K562 (cell line): Measurements from ENCODE around the gene AHR. TPM values are rescaled to one million over a fixed set of nuclear protein-coding genes. Genes with fewer than 3 reads are reported as not detected.

Source experiments
- ATAC-seq: fragments of 200-7000 bp; cut with Tn5 transposase; 3 replicates; pipeline ENCODE4 v1.9.1; 2020; ENCODE audit warnings: moderate library complexity
- BruUV-seq: library from RNA; stranded (reverse); fragments of 400-500 nt; replicated peaks from 2 replicates; lab custom pipeline; 2021; lab: Mats Ljungman, UMichigan
- CTCF ChIA-PET: fragments of 300-600 bp; formaldehyde crosslinking; extraction: SDS; loops from one replicate; lab custom pipeline; 2021; ENCODE audit warnings: low intra/inter-chr PET ratio; lab: Yijun Ruan, JAX
- POLR2A ChIA-PET: fragments of 300-600, 350-650 bp; sonication (Branson Sonifier 250); formaldehyde crosslinking; extraction: SDS; loops from one replicate; lab custom pipeline; 2021; ENCODE audit warnings: antibody characterized with exemption, inconsistent platforms; lab: Yijun Ruan, JAX
- DNase-seq, 4 experiments: peaks; one replicate each; pipeline versions ENCODE4 v3.0.0 to v3.0.0-alpha.2; 2011 to 2018; ENCODE audit warnings: low spot score in 3 of 4, mixed read lengths in 3 of 4; ENCODE audit errors: extremely low read depth in 1 of 4
- FAIRE-seq: peaks from 2 replicates; lab custom pipeline; 2011; peaks lifted over from hg19 to GRCh38; lab: Jason Lieb, UNC
- H2AFZ ChIP-seq: 2 replicates; pipeline ENCODE4 v1.6.0; 2011; ENCODE audit warnings: low read depth, low read length, control low read depth, inconsistent platforms
- H3K27ac ChIP-seq: fragments of 200-600 bp; 3 replicates; pipeline ENCODE4 v1.8.0; 2011; ENCODE audit warnings: low read depth, mild to moderate bottlenecking, control low read depth, inconsistent platforms, low read length, moderate library complexity, mixed read lengths; ENCODE audit errors: extremely low read depth
- H3K27me3 ChIP-seq, 2 experiments: fragments of 300-600 bp in 1 of 2; 2 replicates in 1 of 2; 3 replicates in 1 of 2; pipeline versions ENCODE4 v1.6.0 to v1.8.0; 2011; ENCODE audit warnings: inconsistent platforms in 2 of 2, low read length in 2 of 2, mild to moderate bottlenecking in 1 of 2, mixed read lengths in 1 of 2, moderate library complexity in 1 of 2; ENCODE audit not compliant: control insufficient read depth in 2 of 2, insufficient read depth in 2 of 2
- H3K36me3 ChIP-seq: fragments of 300-600 bp; 3 replicates; pipeline ENCODE4 v1.8.0; 2011; ENCODE audit warnings: mild to moderate bottlenecking, low read length, inconsistent platforms; ENCODE audit not compliant: control insufficient read depth, insufficient read depth
- H3K4me1 ChIP-seq, 2 experiments: fragments of 200-600 bp in 1 of 2; replicated peaks in 1 of 2; 2 replicates in 1 of 2; 3 replicates in 1 of 2; pipeline versions ENCODE4 v1.5.1 to v1.8.0; 2011; ENCODE audit warnings: inconsistent platforms in 2 of 2, low read length in 2 of 2, mild to moderate bottlenecking in 1 of 2, mixed read lengths in 1 of 2, moderate library complexity in 1 of 2; ENCODE audit not compliant: control insufficient read depth in 2 of 2, insufficient read depth in 2 of 2
- H3K4me2 ChIP-seq: 2 replicates; pipeline ENCODE4 v1.6.1; 2011; ENCODE audit warnings: low read length, control low read depth, inconsistent platforms, mixed read lengths; ENCODE audit not compliant: insufficient read depth
- H3K4me3 ChIP-seq: fragments of 200-600 bp; sonication (generic), shearing (Covaris generic); 2 replicates; pipeline ENCODE4 v1.5.1; 2016; ENCODE audit warnings: control low read depth, inconsistent platforms
- H3K79me2 ChIP-seq: fragments of 200-600 bp; 3 replicates; pipeline ENCODE4 v1.8.0; 2011; ENCODE audit warnings: low read length, inconsistent platforms; ENCODE audit not compliant: control insufficient read depth, insufficient read depth
- H3K9ac ChIP-seq, 2 experiments: 2 replicates each; pipeline versions ENCODE4 v1.6.0 to v1.6.1; 2011; ENCODE audit warnings: low read depth in 2 of 2, low read length in 2 of 2, control low read depth in 1 of 2, inconsistent platforms in 1 of 2, mild to moderate bottlenecking in 1 of 2, mixed read lengths in 1 of 2; ENCODE audit not compliant: insufficient read depth in 1 of 2
- H3K9me1 ChIP-seq: one replicate; pipeline ENCODE4 v1.6.0; 2011; ENCODE audit warnings: inconsistent platforms, mild to moderate bottlenecking, low read length, moderate library complexity; ENCODE audit not compliant: control insufficient read depth, insufficient read depth
- H3K9me3 ChIP-seq: replicated peaks from 2 replicates; pipeline ENCODE4 v1.5.1; 2011; ENCODE audit warnings: low read depth, low read length, inconsistent platforms; ENCODE audit not compliant: control insufficient read depth, insufficient read depth
- H4K20me1 ChIP-seq: replicated peaks from 2 replicates; pipeline ENCODE4 v1.6.1; 2011; ENCODE audit warnings: low read length, inconsistent platforms, mixed read lengths; ENCODE audit not compliant: control insufficient read depth, insufficient read depth
- NFXL1 ChIP-seq: fragments of 450-650 bp; formaldehyde crosslinking; IDR thresholded peaks from 2 replicates; pipeline ENCODE4 v1.4.0; 2021; ENCODE audit warnings: mild to moderate bottlenecking
- RBM25 ChIP-seq: fragments of 200-400 bp; formaldehyde crosslinking; IDR thresholded peaks from 2 replicates; pipeline ENCODE4 v1.6.1; 2018; ENCODE audit warnings: low read length, low read depth, moderate library complexity; ENCODE audit not compliant: severe bottlenecking
- SMARCB1 ChIP-seq: IDR thresholded peaks from 2 replicates; pipeline ENCODE4 v1.6.1; 2011; ENCODE audit warnings: improper control_type of control experiment, low read depth; ENCODE audit not compliant: insufficient read length
- YY1 ChIP-seq, 3 experiments: IDR thresholded peaks; 2 replicates each; pipeline ENCODE4 v1.6.1; 2011; ENCODE audit warnings: low read length in 2 of 3, mild to moderate bottlenecking in 2 of 3, moderate library complexity in 2 of 3, borderline replicate concordance in 1 of 3, control low read depth in 1 of 3, low read depth in 1 of 3; ENCODE audit not compliant: insufficient read depth in 3 of 3, insufficient replicate concordance in 2 of 3, control insufficient read depth in 1 of 3, insufficient read length in 1 of 3; ENCODE audit errors: extremely low read depth in 1 of 3
- ZNF707 ChIP-seq: fragments of 250-450 bp; sonication (Bioruptor Pico); conservative IDR thresholded peaks from 2 replicates; pipeline ENCODE4 v1.8.0; 2022; ENCODE audit warnings: inconsistent platforms, mild to moderate bottlenecking, moderate library complexity
- WGBS: fragments of 100-300 bp; shearing (Covaris generic); methylation state at CpG from one replicate; pipeline ENCODE4 v1.1.6; 2016; ENCODE audit warnings: low coverage, mixed read lengths; ENCODE audit not compliant: insufficient coverage; ENCODE audit errors: missing lambda C conversion rate; 5-methylcytosine and 5-hydroxymethylcytosine counted together
- in situ Hi-C: fragments of 300-500 bp; cut with MboI; formaldehyde crosslinking; loops from 4 replicates; pipeline ENCODE4 v1.15.0; 2018; ENCODE audit warnings: inconsistent platforms, mixed read lengths
- intact Hi-C: fragments of 100-400 bp; cut with micrococcal nuclease; formaldehyde crosslinking; loops from 2 replicates; pipeline ENCODE4 v1.14.2; 2022
- polyA plus RNA-seq, 8 experiments: library from polyadenylated mRNA; depleted of rRNA in 4 of 8; stranded (reverse) in 5 of 8; unstranded in 3 of 8; fragments of >200 nt; fragmentation: Nextera tagmentation in 2 of 8; fragmentation: Illumina TruSeq in 1 of 8; extraction: Ambion mirVana in 2 of 8; extraction: Trizol in 1 of 8; gene quantifications; 2 replicates each; pipeline versions ENCODE4 v1.2.1 to v1.2.3, GENCODE V29; 2011 to 2014; ENCODE audit warnings: inconsistent platforms in 1 of 8, missing spikeins in 1 of 8
- total RNA-seq, 7 experiments: library from RNA; depleted of rRNA in 6 of 7; stranded (reverse); fragments of >200 nt in 6 of 7; fragmentation: Illumina TruSeq in 2 of 7; extraction: Trizol in 2 of 7; gene quantifications; 2 replicates each; pipeline versions ENCODE4 v1.2.1 to v1.2.3, GENCODE V29; 2011 to 2021; ENCODE audit warnings: low replicate concordance in 1 of 7
- TF ChIP-seq, protein P1 (sequence below): fragments of 450-650 bp; formaldehyde crosslinking; IDR thresholded peaks from 2 replicates; pipeline ENCODE4 v1.4.0; 2022; ENCODE audit warnings: mild to moderate bottlenecking, moderate library complexity

The AHR gene
- total and polyA plus RNA-seq, 9 of the 15 experiments (the other 6 are each of a cell fraction or from before 2014, with no cell fraction given) = 0.16 TPM; not detected in 8

DNA sequence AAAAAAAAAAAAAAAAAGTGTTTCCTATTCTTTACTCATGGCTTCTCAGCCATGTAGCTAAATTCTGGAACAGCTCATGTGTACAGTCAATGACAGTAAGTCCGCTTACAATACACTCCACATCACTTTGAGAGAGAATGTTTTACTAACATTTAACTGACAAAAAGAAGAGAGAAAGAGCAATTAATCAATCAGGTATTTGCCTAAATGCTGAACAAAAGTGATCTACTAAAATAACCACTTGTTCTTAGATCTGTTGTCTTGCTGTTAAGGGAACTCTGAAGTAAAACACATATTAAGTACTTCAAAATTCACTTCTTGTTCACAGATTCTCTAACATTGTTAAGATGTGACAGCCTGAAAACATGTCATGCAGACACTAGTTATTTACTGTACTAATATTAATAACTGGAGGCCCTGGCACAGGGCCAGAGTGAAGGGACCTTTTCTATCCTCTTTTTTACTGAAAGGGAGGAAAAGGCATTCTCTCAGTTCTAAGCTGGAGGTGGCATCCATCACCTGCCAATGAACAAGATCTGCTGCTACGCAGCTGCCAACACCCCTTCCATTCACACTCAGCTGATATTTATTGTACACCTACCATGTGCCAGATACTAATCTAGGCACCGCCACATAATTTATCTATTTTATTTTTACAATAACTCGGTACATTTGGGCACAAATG is 72.6 kb downstream of the AHR start:
- Histone ChIP-seq H3K9me1 (no peaks in the 10 kb centered on the region), H4K20me1 (no peaks in the 10 kb centered on the region), H2AFZ (no peak overlapping the region), H3K79me2 (no peaks in the 10 kb centered on the region), H3K27me3 (no peaks in the 10 kb centered on the region), H3K4me1 (no peaks in the 10 kb centered on the region; a peak in 1 of 5 replicates), H3K36me3 (no peaks in the 10 kb centered on the region), H3K4me3 (no peak overlapping the region), H3K9ac (no peak overlapping the region), H3K27ac (no peak overlapping the region), H3K9me3 (0 out of 2 replicates have a peak, but pooled peaks cover 2% of the 10 kb centered on the region), H3K4me2 (no peak overlapping the region)
- intact Hi-C loops = no loop called here
- 15% methylated on average over 4 of the region's 4 CpGs for WGBS
- no TSS peak for BruUV-seq
- FAIRE-seq (no peak), ATAC-seq (no peak), DNase-seq (no peak)
- in situ Hi-C loops = no loop called here
- TF ChIP-seq YY1 (IDR thresholded peaks at IDR 0.05; ENCODE audit: borderline replicate concordance in 1 of 3, control insufficient read depth in 1 of 3, extremely low read depth in 1 of 3, insufficient read depth in 3 of 3, insufficient read length in 1 of 3, insufficient replicate concordance in 2 of 3, low read depth in 1 of 3, low read length in 2 of 3) (no peak), RBM25 (no peak), ZNF707 (CRISPR knock-in tag) (no peak), SMARCB1 (no peak), NFXL1 (CRISPR knock-in tag) (no peak)
- TF ChIP-seq, protein P1, sequence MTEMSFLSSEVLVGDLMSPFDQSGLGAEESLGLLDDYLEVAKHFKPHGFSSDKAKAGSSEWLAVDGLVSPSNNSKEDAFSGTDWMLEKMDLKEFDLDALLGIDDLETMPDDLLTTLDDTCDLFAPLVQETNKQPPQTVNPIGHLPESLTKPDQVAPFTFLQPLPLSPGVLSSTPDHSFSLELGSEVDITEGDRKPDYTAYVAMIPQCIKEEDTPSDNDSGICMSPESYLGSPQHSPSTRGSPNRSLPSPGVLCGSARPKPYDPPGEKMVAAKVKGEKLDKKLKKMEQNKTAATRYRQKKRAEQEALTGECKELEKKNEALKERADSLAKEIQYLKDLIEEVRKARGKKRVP = no peak
- CTCF ChIA-PET = no interaction called here
- POLR2A ChIA-PET = no interaction called here
